HCT116 (cell line): Measurements from ENCODE around the gene CDH23.

Experiments
- EGR1 ChIP-seq: IDR thresholded peaks from 2 replicates; pipeline ENCODE4 v1.6.1; 2012; ENCODE audit warnings: low read depth
- EZH2 ChIP-seq: fragments of 200-600 bp; sonication (generic); IDR thresholded peaks from 2 replicates; pipeline ENCODE4 v1.6.1; 2017; ENCODE audit warnings: antibody characterized with exemption, mixed run types
- EZH2phosphoT487 ChIP-seq: fragments of 200-600 bp; IDR thresholded peaks from 2 replicates; pipeline ENCODE4 v1.6.1; 2018; ENCODE audit warnings: antibody characterized with exemption, borderline replicate concordance
- FOSL1 ChIP-seq: IDR thresholded peaks from 2 replicates; pipeline ENCODE4 v1.6.1; 2012; ENCODE audit warnings: low read depth
- JUND ChIP-seq: IDR thresholded peaks from 2 replicates; pipeline ENCODE4 v1.6.1; 2012
- POLR2A ChIP-seq: IDR thresholded peaks from 2 replicates; pipeline ENCODE4 v1.7.0; 2011; ENCODE audit warnings: borderline replicate concordance; ENCODE audit not compliant: insufficient read depth, insufficient read length; ENCODE audit errors: extremely low read depth
- POLR2AphosphoS5 ChIP-seq: IDR thresholded peaks from 2 replicates; pipeline ENCODE4 v1.6.1; 2011; ENCODE audit warnings: mild to moderate bottlenecking, low read depth, low read length, moderate library complexity
- RAD21 ChIP-seq: IDR thresholded peaks from 2 replicates; pipeline ENCODE4 v1.6.1; 2012; ENCODE audit warnings: low read depth, mild to moderate bottlenecking
- SIN3A ChIP-seq: IDR thresholded peaks from 2 replicates; pipeline ENCODE4 v1.6.1; 2012; ENCODE audit warnings: low read depth
- YY1 ChIP-seq: IDR thresholded peaks from 2 replicates; pipeline ENCODE4 v1.6.1; 2011; ENCODE audit warnings: low read length, low read depth, moderate library complexity, mild to moderate bottlenecking; ENCODE audit not compliant: insufficient replicate concordance; ENCODE audit errors: extremely low read depth
- TF ChIP-seq, protein P1 (sequence below), 3 experiments: fragments of 200-600 bp in 1 of 3; sonication (generic) in 1 of 3; IDR thresholded peaks in 2 of 3; conservative IDR thresholded peaks in 1 of 3; 2 replicates each; pipeline ENCODE4 v1.5.1; 2012 to 2017; ENCODE audit warnings: low read depth in 2 of 3, low read length in 2 of 3, antibody characterized with exemption in 1 of 3, borderline replicate concordance in 1 of 3, control low read depth in 1 of 3, mild to moderate bottlenecking in 1 of 3, mixed read lengths in 1 of 3, mixed run types in 1 of 3, moderate library complexity in 1 of 3; ENCODE audit not compliant: insufficient read depth in 1 of 3
- TF ChIP-seq, protein P2 (sequence below): IDR thresholded peaks from 2 replicates; pipeline ENCODE4 v1.6.1; 2012
- TF ChIP-seq, protein P3 (sequence below): IDR thresholded peaks from 2 replicates; pipeline ENCODE4 v1.6.1; 2012; ENCODE audit warnings: low read depth

DNA sequence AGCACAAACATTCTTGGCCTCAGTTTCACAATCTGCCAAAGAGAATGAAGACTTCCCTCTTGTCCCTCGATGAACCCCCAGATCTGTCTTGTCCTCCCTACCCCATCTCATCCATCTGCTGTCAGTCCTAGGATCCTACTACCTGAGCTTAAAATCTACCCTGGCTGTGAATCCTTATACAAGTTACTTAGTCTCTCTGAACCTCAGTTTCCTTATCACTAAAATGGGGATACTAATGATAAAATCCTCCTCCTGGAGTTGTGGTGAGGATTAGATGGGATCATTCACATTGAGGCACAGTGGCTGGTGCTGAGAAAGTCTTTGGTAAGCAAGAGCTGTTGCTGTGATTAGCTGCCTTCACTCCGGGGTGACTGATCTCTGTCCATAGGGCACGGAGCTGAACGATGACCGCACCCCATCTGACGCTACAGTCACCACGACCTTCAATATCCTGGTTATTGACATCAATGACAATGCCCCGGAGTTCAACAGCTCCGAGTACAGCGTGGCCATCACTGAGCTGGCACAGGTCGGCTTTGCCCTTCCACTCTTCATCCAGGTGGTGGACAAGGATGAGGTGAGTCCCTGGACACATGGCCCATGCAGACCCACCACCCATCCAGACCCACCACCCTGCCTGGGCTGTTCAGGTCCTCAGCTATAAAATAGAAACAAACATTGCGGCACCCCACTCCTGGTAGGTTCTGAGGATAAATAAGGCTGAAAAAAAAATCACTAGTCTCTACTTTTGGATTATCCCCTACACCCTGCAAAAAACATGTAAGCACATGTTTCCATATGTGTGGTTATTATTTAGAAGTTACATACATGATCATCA, 220.3 kb downstream of the CDH23 start:
- TF ChIP-seq EZH2phosphoT487, result no peak
- TF ChIP-seq, protein P1, sequence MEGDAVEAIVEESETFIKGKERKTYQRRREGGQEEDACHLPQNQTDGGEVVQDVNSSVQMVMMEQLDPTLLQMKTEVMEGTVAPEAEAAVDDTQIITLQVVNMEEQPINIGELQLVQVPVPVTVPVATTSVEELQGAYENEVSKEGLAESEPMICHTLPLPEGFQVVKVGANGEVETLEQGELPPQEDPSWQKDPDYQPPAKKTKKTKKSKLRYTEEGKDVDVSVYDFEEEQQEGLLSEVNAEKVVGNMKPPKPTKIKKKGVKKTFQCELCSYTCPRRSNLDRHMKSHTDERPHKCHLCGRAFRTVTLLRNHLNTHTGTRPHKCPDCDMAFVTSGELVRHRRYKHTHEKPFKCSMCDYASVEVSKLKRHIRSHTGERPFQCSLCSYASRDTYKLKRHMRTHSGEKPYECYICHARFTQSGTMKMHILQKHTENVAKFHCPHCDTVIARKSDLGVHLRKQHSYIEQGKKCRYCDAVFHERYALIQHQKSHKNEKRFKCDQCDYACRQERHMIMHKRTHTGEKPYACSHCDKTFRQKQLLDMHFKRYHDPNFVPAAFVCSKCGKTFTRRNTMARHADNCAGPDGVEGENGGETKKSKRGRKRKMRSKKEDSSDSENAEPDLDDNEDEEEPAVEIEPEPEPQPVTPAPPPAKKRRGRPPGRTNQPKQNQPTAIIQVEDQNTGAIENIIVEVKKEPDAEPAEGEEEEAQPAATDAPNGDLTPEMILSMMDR (IDR thresholded peaks at IDR 0.05 in 2 of 3, conservative IDR thresholded peaks at IDR 0.05 in 1 of 3; ENCODE audit: borderline replicate concordance in 1 of 3, insufficient read depth in 1 of 3, low read depth in 2 of 3, low read length in 2 of 3), result no peak
- TF ChIP-seq, protein P2, sequence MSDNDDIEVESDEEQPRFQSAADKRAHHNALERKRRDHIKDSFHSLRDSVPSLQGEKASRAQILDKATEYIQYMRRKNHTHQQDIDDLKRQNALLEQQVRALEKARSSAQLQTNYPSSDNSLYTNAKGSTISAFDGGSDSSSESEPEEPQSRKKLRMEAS, result no peak
- TF ChIP-seq POLR2A, result no peak
- TF ChIP-seq EZH2, result no peak
- TF ChIP-seq RAD21, result no peak
- no peak for TF ChIP-seq JUND
- TF ChIP-seq POLR2AphosphoS5, result no peak
- no peak for TF ChIP-seq FOSL1
- no peak for TF ChIP-seq SIN3A
- no peak for TF ChIP-seq EGR1
- TF ChIP-seq YY1, result no peak
- TF ChIP-seq, protein P3, sequence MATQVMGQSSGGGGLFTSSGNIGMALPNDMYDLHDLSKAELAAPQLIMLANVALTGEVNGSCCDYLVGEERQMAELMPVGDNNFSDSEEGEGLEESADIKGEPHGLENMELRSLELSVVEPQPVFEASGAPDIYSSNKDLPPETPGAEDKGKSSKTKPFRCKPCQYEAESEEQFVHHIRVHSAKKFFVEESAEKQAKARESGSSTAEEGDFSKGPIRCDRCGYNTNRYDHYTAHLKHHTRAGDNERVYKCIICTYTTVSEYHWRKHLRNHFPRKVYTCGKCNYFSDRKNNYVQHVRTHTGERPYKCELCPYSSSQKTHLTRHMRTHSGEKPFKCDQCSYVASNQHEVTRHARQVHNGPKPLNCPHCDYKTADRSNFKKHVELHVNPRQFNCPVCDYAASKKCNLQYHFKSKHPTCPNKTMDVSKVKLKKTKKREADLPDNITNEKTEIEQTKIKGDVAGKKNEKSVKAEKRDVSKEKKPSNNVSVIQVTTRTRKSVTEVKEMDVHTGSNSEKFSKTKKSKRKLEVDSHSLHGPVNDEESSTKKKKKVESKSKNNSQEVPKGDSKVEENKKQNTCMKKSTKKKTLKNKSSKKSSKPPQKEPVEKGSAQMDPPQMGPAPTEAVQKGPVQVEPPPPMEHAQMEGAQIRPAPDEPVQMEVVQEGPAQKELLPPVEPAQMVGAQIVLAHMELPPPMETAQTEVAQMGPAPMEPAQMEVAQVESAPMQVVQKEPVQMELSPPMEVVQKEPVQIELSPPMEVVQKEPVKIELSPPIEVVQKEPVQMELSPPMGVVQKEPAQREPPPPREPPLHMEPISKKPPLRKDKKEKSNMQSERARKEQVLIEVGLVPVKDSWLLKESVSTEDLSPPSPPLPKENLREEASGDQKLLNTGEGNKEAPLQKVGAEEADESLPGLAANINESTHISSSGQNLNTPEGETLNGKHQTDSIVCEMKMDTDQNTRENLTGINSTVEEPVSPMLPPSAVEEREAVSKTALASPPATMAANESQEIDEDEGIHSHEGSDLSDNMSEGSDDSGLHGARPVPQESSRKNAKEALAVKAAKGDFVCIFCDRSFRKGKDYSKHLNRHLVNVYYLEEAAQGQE, result no peak
